Activated CD8-positive, alpha-beta T cell treated with anti-CD3 and anti-CD28 coated beads for 36 hours (primary cell): Measurements from ENCODE around the gene ELP4. TPM values are rescaled to one million over a fixed set of nuclear protein-coding genes. Genes with fewer than 3 reads are reported as not detected.

ENCODE experiments used
- ATAC-seq: fragments of 200-7000 bp; cut with Tn5 transposase; one replicate; pipeline ENCODE4 v1.10.0; 2021; ENCODE audit warnings: mild to moderate bottlenecking, moderate library complexity
- CTCF ChIA-PET: fragments of 350-600 bp; sonication (Branson Sonifier 250); formaldehyde crosslinking; loops from one replicate; lab custom pipeline; 2021; ENCODE audit warnings: antibody characterized with exemption; lab: Charles Lee
- POLR2A ChIA-PET: fragments of 350-600 bp; sonication (Branson Sonifier 250); formaldehyde crosslinking; loops from one replicate; lab custom pipeline; 2021; ENCODE audit warnings: antibody characterized with exemption; lab: Charles Lee
- DNase-seq: peaks from one replicate; pipeline ENCODE4 v3.0.0-alpha.2; 2020
- H3K27ac Mint-ChIP-seq: one replicate; pipeline ENCODE4 v1.8.0; 2021; ENCODE audit warnings: mild to moderate bottlenecking, mixed read lengths
- H3K27me3 Mint-ChIP-seq: one replicate; pipeline ENCODE4 v1.8.0; 2021; ENCODE audit warnings: mixed read lengths
- H3K36me3 Mint-ChIP-seq: one replicate; pipeline ENCODE4 v1.8.0; 2021; ENCODE audit warnings: low read depth, mixed read lengths
- H3K4me1 Mint-ChIP-seq: one replicate; pipeline ENCODE4 v1.8.0; 2021; ENCODE audit warnings: low read depth, mixed read lengths
- H3K4me3 Mint-ChIP-seq: one replicate; pipeline ENCODE4 v1.8.0; 2021; ENCODE audit warnings: mild to moderate bottlenecking, moderate library complexity, mixed read lengths
- H3K9me3 Mint-ChIP-seq: one replicate; pipeline ENCODE4 v1.8.0; 2021; ENCODE audit warnings: mixed read lengths
- CTCF ChIP-seq: fragments of 200-600 bp; IDR thresholded peaks from one replicate; pipeline ENCODE4 v1.8.0; 2022; ENCODE audit warnings: antibody characterized with exemption, mild to moderate bottlenecking
- intact Hi-C: fragments of 100-400 bp; cut with micrococcal nuclease; formaldehyde crosslinking; loops from one replicate; pipeline ENCODE4 v1.10.0; 2022
- total RNA-seq, 2 experiments: library from RNA; stranded (reverse); gene quantifications; one replicate each; pipeline ENCODE4 v1.2.3, GENCODE V29; 2021

Gene ELP4
- total RNA-seq, 2 experiments from 2014 or later = 21.1 to 21.6 TPM

DNA sequence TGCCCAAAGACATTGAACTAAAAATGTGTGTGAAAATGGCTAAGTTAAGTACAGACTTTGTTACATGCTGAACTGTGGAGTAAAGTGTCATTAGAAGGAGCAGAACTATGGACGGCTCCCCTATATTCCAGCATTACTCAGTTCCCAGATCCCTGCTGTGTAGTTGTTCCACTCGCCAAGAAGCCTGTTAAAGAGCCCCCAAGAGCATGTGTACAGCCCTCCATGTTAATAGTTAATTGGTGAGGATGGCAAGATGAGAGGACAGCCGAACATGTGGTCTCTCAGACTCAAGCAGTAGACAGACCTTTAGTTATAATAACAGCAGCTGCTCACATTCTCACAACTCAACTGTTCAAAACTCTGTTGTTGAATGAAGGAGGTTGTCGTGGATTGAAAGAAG is 127.4 kb downstream of the ELP4 start:
- ATAC-seq (no peak), DNase-seq (no peak)
- Mint-ChIP-seq H3K27me3 (no peaks in the 10 kb centered on the region), H3K27ac (no peak overlapping the region), H3K9me3 (no peaks in the 10 kb centered on the region), H3K4me1 (no peaks in the 10 kb centered on the region), H3K4me3 (no peak overlapping the region), H3K36me3 (peaks cover 2% of the 10 kb centered on the region)
- TF ChIP-seq CTCF = no peak
- intact Hi-C loops = no loop called here
- CTCF ChIA-PET = no interaction called here
- POLR2A ChIA-PET = no interaction called here

- no peak for ATAC-seq
- Mint-ChIP-seq H3K27ac (no peak overlapping the region), H3K27me3 (no peaks in the 10 kb centered on the region), H3K9me3 (no peaks in the 10 kb centered on the region), H3K4me3 (no peak overlapping the region), H3K4me1 (no peaks in the 10 kb centered on the region), H3K36me3 (no peaks in the 10 kb centered on the region)
- intact Hi-C loops = no loop called here
- ChIA-PET POLR2A (no interaction called here), CTCF (interaction anchor here (1.1 to 3.0 kb wide), 10 partner anchors 9 to 412 kb away, joined by 3 to 11 read pairs (median 6); no protein-coding TSS in a partner anchor)
- no peak for DNase-seq
- TF ChIP-seq CTCF = no peak
Observed at GRCh38 chr11:31640611-31641010, 131.0 kb downstream of the ELP4 start.

DNA sequence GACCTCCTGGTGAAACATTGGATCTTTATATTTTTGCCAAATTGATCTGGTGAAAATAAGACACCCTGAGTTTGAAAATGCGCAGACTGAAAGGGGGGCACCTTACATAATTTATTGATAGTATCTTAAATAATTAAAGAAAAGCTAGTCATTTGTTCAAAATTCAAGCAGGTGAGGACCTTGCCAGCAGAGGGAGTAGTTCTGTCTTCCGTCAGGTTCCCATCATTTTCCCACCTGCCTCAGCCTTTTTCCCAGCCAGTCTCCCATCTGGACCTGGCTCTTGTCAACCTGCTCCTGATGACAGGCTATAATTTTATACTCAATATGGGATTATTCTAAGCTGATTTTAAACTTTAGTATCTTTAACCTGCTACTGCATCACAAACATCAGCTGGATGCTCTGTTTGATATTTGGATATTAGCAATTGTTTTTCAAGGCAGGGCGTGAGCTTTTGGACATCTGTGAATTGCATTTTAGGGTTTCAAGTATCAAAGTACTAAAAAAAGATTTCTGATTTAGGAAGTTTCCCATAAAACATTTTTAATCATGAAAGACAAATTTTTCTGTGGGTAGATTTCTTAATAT is 132.0 kb downstream of the ELP4 start:
- Mint-ChIP-seq H3K4me1 (no peaks in the 10 kb centered on the region), H3K9me3 (no peaks in the 10 kb centered on the region), H3K4me3 (no peak overlapping the region), H3K27ac (no peak overlapping the region), H3K27me3 (no peaks in the 10 kb centered on the region), H3K36me3 (no peaks in the 10 kb centered on the region)
- intact Hi-C loops = no loop called here
- DNase-seq = peak; percentile 1
- peak; percentile 53 for TF ChIP-seq CTCF
- ChIA-PET POLR2A (no interaction called here), CTCF (interaction anchor here (0.8 to 3.0 kb wide), 13 partner anchors 9 to 411 kb away, joined by 3 to 11 read pairs (median 5); no protein-coding TSS in a partner anchor)
- no peak for ATAC-seq

DNA sequence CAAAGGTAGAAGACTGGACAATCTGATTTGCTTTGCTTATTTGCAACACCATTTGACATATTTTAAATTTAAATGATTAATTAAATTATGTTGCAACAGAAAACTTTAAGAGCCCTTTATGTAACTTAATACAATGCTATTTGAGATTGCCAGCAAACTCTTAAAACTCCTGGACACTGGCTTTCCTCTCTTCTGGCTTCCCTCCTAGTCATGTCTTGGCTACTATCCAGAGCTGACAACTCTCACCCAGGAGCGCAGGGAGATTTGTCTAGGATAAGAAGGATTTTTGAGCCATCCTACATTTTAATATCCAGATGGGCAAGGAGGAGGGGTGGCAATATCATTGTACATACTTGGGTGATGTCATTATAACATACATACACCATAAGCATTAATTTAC is 134.3 kb downstream of the ELP4 start:
- Mint-ChIP-seq H3K4me3 (no peak overlapping the region), H3K27ac (no peak overlapping the region), H3K27me3 (no peaks in the 10 kb centered on the region), H3K36me3 (no peaks in the 10 kb centered on the region), H3K4me1 (no peaks in the 10 kb centered on the region), H3K9me3 (no peaks in the 10 kb centered on the region)
- ATAC-seq (no peak), DNase-seq (no peak)
- POLR2A ChIA-PET = no interaction called here
- no peak for TF ChIP-seq CTCF
- intact Hi-C loops = no loop called here
- CTCF ChIA-PET = no interaction called here

- no peaks in the 10 kb centered on the region for H3K4me1 Mint-ChIP-seq
- no peak overlapping the region for H3K27ac Mint-ChIP-seq
- DNase-seq (no peak), ATAC-seq (no peak)
- TF ChIP-seq CTCF = no peak
- POLR2A ChIA-PET = no interaction called here
- no peaks in the 10 kb centered on the region for H3K27me3 Mint-ChIP-seq
- intact Hi-C loops = no loop called here
- CTCF ChIA-PET = no interaction called here
- no peak overlapping the region for H3K4me3 Mint-ChIP-seq
- H3K36me3 Mint-ChIP-seq = peaks cover 7% of the 10 kb centered on the region
- no peaks in the 10 kb centered on the region for H3K9me3 Mint-ChIP-seq
Observed at GRCh38 chr11:31645747-31646146, 136.2 kb downstream of the ELP4 start.
